Esophagus muscularis mucosa (tissue), 4 donors: ENCODE data around the gene KRTAP5-2.

Experiments
- CTCF ChIP-seq, 3 experiments: fragments of 200-600 bp in 2 of 3; fragments of 450-650 bp in 1 of 3; sonication (generic) in 2 of 3; IDR thresholded peaks; one replicate each; pipeline ENCODE4 v1.5.1; 2017 to 2019; ENCODE audit warnings: antibody characterized with exemption in 3 of 3, mild to moderate bottlenecking in 2 of 3, moderate library complexity in 1 of 3
- EP300 ChIP-seq: sonication (generic); formaldehyde crosslinking; IDR thresholded peaks from one replicate; pipeline ENCODE4 v1.6.1; 2017; ENCODE audit warnings: antibody characterized with exemption
- POLR2A ChIP-seq: fragments of 450-650 bp; IDR thresholded peaks from one replicate; pipeline ENCODE4 v1.6.1; 2017; ENCODE audit warnings: antibody characterized with exemption, moderate library complexity, mild to moderate bottlenecking, low read depth
- POLR2AphosphoS5 ChIP-seq, 2 donors: sonication (generic); formaldehyde crosslinking; IDR thresholded peaks; one replicate each; pipeline ENCODE4 v1.6.1; 2017; ENCODE audit warnings: antibody characterized with exemption in 2 of 2

- TF ChIP-seq CTCF (IDR thresholded peaks at IDR 0.05), result no peak
- no peak for TF ChIP-seq POLR2A
- no peak for TF ChIP-seq POLR2AphosphoS5 (IDR thresholded peaks at IDR 0.05)
- TF ChIP-seq EP300, result no peak
Observed at GRCh38 chr11:1562469-1563148, 35.5 kb downstream of the KRTAP5-2 start.
